DND-41 (cell line): ENCODE results near the gene MAP2K5.
"Not testable (repeated sequence)": the region's sequence is repeated elsewhere in the genome, so short reads cannot be mapped to it uniquely, and the experiment has no call there.

Experiments used
- EZH2 ChIP-seq: IDR thresholded peaks from 3 replicates; pipeline ENCODE4 v1.6.1; 2012; ENCODE audit warnings: borderline replicate concordance, low read depth, mild to moderate bottlenecking, moderate library complexity, low read length, inconsistent platforms; ENCODE audit not compliant: severe bottlenecking
- TF ChIP-seq, protein P1 (sequence below): IDR thresholded peaks from 2 replicates; pipeline ENCODE4 v1.5.1; 2012; ENCODE audit warnings: borderline replicate concordance, low read length, moderate library complexity, mild to moderate bottlenecking; ENCODE audit not compliant: poor library complexity, severe bottlenecking; ENCODE audit errors: extremely low read depth

DNA sequence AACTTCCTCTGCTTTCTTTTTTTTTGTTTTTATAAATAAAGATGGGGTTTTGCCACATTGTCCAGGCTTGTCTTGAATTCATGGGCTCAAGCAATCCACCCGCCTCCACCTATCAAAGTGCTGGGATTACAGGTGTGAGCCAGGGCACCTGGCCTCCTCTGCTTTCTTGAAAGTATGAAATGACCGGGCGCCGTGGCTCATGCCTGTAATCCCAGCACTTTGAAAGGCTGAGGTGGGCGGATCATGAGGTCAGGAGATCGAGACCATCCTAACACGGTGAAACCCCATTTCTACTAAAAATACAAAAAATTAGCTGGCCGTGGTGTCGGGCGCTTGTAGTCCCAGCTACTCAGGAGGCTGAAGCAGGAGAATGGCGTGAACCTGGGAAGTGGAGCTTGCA is 93.4 kb downstream of the MAP2K5 start:
- TF ChIP-seq, protein P1, sequence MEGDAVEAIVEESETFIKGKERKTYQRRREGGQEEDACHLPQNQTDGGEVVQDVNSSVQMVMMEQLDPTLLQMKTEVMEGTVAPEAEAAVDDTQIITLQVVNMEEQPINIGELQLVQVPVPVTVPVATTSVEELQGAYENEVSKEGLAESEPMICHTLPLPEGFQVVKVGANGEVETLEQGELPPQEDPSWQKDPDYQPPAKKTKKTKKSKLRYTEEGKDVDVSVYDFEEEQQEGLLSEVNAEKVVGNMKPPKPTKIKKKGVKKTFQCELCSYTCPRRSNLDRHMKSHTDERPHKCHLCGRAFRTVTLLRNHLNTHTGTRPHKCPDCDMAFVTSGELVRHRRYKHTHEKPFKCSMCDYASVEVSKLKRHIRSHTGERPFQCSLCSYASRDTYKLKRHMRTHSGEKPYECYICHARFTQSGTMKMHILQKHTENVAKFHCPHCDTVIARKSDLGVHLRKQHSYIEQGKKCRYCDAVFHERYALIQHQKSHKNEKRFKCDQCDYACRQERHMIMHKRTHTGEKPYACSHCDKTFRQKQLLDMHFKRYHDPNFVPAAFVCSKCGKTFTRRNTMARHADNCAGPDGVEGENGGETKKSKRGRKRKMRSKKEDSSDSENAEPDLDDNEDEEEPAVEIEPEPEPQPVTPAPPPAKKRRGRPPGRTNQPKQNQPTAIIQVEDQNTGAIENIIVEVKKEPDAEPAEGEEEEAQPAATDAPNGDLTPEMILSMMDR: not testable (repeated sequence)
- TF ChIP-seq EZH2: not testable (repeated sequence)
